Lower leg skin (tissue), 3 donors: ENCODE measurements around the gene SLC27A6.

Experiments used
- POLR2A ChIP-seq, 2 donors: fragments of 450-650 bp; IDR thresholded peaks; one replicate each; pipeline ENCODE4 v1.6.1; 2016 to 2017; ENCODE audit warnings: antibody characterized with exemption in 2 of 2, mild to moderate bottlenecking in 1 of 2, moderate library complexity in 1 of 2
- TF ChIP-seq, protein P1 (sequence below), 3 donors: fragments of 450-650 bp; IDR thresholded peaks; one replicate each; pipeline ENCODE4 v1.5.1; 2016; ENCODE audit warnings: antibody characterized with exemption in 3 of 3, mild to moderate bottlenecking in 3 of 3, moderate library complexity in 2 of 3

DNA sequence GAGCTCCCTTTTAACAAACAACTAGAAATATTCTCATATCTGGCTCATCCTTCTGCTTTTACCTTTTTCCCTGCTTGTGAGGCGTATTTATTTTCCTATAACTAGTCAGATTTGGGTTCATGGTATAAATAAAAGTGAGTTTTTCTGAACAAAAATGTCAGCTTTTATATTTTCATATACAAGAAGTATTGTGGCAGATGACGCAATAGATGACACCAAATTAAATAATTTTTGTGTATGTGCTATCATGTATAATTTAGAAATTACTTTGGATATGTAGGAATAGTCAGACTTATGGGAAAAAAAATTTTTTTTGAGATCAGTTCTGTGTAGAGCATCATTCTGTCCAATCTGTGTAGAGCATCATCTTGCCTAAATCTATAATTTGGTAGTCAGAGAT, 45.7 kb upstream of the SLC27A6 start:
- TF ChIP-seq, protein P1, sequence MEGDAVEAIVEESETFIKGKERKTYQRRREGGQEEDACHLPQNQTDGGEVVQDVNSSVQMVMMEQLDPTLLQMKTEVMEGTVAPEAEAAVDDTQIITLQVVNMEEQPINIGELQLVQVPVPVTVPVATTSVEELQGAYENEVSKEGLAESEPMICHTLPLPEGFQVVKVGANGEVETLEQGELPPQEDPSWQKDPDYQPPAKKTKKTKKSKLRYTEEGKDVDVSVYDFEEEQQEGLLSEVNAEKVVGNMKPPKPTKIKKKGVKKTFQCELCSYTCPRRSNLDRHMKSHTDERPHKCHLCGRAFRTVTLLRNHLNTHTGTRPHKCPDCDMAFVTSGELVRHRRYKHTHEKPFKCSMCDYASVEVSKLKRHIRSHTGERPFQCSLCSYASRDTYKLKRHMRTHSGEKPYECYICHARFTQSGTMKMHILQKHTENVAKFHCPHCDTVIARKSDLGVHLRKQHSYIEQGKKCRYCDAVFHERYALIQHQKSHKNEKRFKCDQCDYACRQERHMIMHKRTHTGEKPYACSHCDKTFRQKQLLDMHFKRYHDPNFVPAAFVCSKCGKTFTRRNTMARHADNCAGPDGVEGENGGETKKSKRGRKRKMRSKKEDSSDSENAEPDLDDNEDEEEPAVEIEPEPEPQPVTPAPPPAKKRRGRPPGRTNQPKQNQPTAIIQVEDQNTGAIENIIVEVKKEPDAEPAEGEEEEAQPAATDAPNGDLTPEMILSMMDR (IDR thresholded peaks at IDR 0.05), result no peak
- no peak for TF ChIP-seq POLR2A (IDR thresholded peaks at IDR 0.05)
